NB4 (cell line): ENCODE data around the gene TMEM31.

Source experiments
- DNase-seq: peaks from one replicate; pipeline ENCODE4 v3.0.0; 2010; ENCODE audit warnings: low read depth
- H3K4me3 ChIP-seq: one replicate; pipeline ENCODE4 v1.5.1; 2011; ENCODE audit warnings: mild to moderate bottlenecking, low read depth, low read length, moderate library complexity
- CTCF ChIP-seq: IDR thresholded peaks from one replicate; pipeline ENCODE4 v1.5.1; 2012; ENCODE audit warnings: low read depth, low read length
- MAX ChIP-seq: IDR thresholded peaks from 2 replicates; pipeline ENCODE4 v1.6.1; 2011; ENCODE audit warnings: low read depth, low read length
- MYC ChIP-seq: IDR thresholded peaks from 2 replicates; pipeline ENCODE4 v1.6.1; 2011; ENCODE audit warnings: low read depth, low read length
- POLR2A ChIP-seq: IDR thresholded peaks from 2 replicates; pipeline ENCODE4 v1.6.1; 2011; ENCODE audit warnings: mild to moderate bottlenecking; ENCODE audit not compliant: insufficient read length; ENCODE audit errors: extremely low read depth

TMEM31 gene

GRCh38 chrX:103678199-103678993 lies 32.3 kb upstream of the TMEM31 start:
- no peak for TF ChIP-seq MAX
- no peak for TF ChIP-seq MYC
- no peak for DNase-seq
- H3K4me3 ChIP-seq = no peak overlapping the region

GRCh38 chrX:103681443-103681842 lies 29.3 kb upstream of the TMEM31 start:
- DNase-seq = no peak
- H3K4me3 ChIP-seq = no peak overlapping the region
- TF ChIP-seq MYC (no peak), POLR2A (no peak), CTCF (no peak), MAX (no peak)

- peak overlapping the region; percentile 95 for H3K4me3 ChIP-seq
- TF ChIP-seq MYC (no peak), CTCF (no peak), MAX (no peak), POLR2A (no peak)
- DNase-seq = peak; percentile 19
Observed at GRCh38 chrX:103685396-103685795, 25.3 kb upstream of the TMEM31 start.

GRCh38 chrX:103686199-103687072 lies 24.3 kb upstream of the TMEM31 start, which contains the start of gene MORF4L2:
Gene MORF4L2 (minus strand): TSS chrX:103686699. CDS start chrX:103677027, 9,672 bp downstream.
- H3K4me3 ChIP-seq = peak within 1 kb of the TSS; percentile 95
- TF ChIP-seq MAX = peak; percentile 72
- TF ChIP-seq POLR2A = peak; percentile 81
- TF ChIP-seq MYC = no peak; the same call in 1 of the 2 replicates
- no peak for TF ChIP-seq CTCF
- DNase-seq = peak; percentile 96

GRCh38 chrX:103687073-103687695 lies 23.5 kb upstream of the TMEM31 start:
- peak overlapping the region; percentile 83 for H3K4me3 ChIP-seq
- TF ChIP-seq CTCF (peak; percentile 14), POLR2A (peak; percentile 42), MYC (peak; percentile 89), MAX (peak; percentile 85)
- DNase-seq = peak; percentile 83
